Skeletal muscle satellite cell (primary cell): Measurements from ENCODE around the gene PNMA8C.
A peak's percentile ranks its signal among the peaks of the same experiment; 100 is the strongest.
"Not testable (repeated sequence)": the region's sequence is repeated elsewhere in the genome, so short reads cannot be mapped to it uniquely, and the experiment has no call there.

Source experiments
- H3K27me3 ChIP-seq: 2 replicates; pipeline ENCODE4 v1.7.0; 2013; ENCODE audit warnings: low read length; ENCODE audit not compliant: control insufficient read depth, insufficient read depth
- H3K36me3 ChIP-seq: 2 replicates; pipeline ENCODE4 v1.7.0; 2013; ENCODE audit warnings: mild to moderate bottlenecking, control low read depth, low read length; ENCODE audit not compliant: insufficient read depth
- H3K4me1 ChIP-seq: 2 replicates; pipeline ENCODE4 v1.7.0; 2013; ENCODE audit warnings: low read length; ENCODE audit not compliant: control insufficient read depth, insufficient read depth
- H3K4me2 ChIP-seq: 2 replicates; pipeline ENCODE4 v1.7.0; 2013; ENCODE audit warnings: mild to moderate bottlenecking, low read length
- H3K4me3 ChIP-seq: 2 replicates; pipeline ENCODE4 v1.7.0; 2013; ENCODE audit warnings: low read length
- H3K9ac ChIP-seq: 2 replicates; pipeline ENCODE4 v1.7.0; 2013; ENCODE audit warnings: mild to moderate bottlenecking, low read depth, low read length, moderate library complexity
- H3K9me3 ChIP-seq: replicated peaks from 2 replicates; pipeline ENCODE4 v1.7.0; 2013; ENCODE audit warnings: mild to moderate bottlenecking, control low read depth, low read length

Gene PNMA8C

GRCh38 chr19:46384396-46384795, 44.3 kb downstream of the PNMA8C start:
- H3K9ac ChIP-seq, result no peak overlapping the region
- H3K36me3 ChIP-seq, result peaks cover 76% of the 10 kb centered on the region
- H3K27me3 ChIP-seq, result no peaks in the 10 kb centered on the region
- no peak overlapping the region for H3K4me3 ChIP-seq
- no peak overlapping the region for H3K4me2 ChIP-seq
- H3K4me1 ChIP-seq, result no peaks in the 10 kb centered on the region
- no peaks in the 10 kb centered on the region for H3K9me3 ChIP-seq

GRCh38 chr19:46383846-46384245, 44.9 kb downstream of the PNMA8C start:
- H3K9me3 ChIP-seq, result no peaks in the 10 kb centered on the region
- H3K4me3 ChIP-seq, result no peak overlapping the region
- H3K9ac ChIP-seq, result no peak overlapping the region
- peaks cover 77% of the 10 kb centered on the region for H3K36me3 ChIP-seq
- no peaks in the 10 kb centered on the region for H3K27me3 ChIP-seq
- H3K4me2 ChIP-seq, result no peak overlapping the region
- peaks cover under 1% of the 10 kb centered on the region for H3K4me1 ChIP-seq

- no peak overlapping the region for H3K9ac ChIP-seq
- no peak overlapping the region for H3K4me2 ChIP-seq
- H3K9me3 ChIP-seq, result no peaks in the 10 kb centered on the region
- H3K36me3 ChIP-seq, result peaks cover 72% of the 10 kb centered on the region
- no peaks in the 10 kb centered on the region for H3K27me3 ChIP-seq
- H3K4me3 ChIP-seq, result no peak overlapping the region
- H3K4me1 ChIP-seq, result peaks cover 7% of the 10 kb centered on the region
These were observed 45.4 kb downstream of the PNMA8C start for GRCh38 chr19:46383171-46383815.

- peaks cover 63% of the 10 kb centered on the region for H3K36me3 ChIP-seq
- H3K4me1 ChIP-seq, result peaks cover 15% of the 10 kb centered on the region
- H3K4me2 ChIP-seq, result no peak overlapping the region
- H3K4me3 ChIP-seq, result no peak overlapping the region
- H3K9ac ChIP-seq, result no peak overlapping the region
- H3K27me3 ChIP-seq, result no peaks in the 10 kb centered on the region
- no peaks in the 10 kb centered on the region for H3K9me3 ChIP-seq
These were observed 46.9 kb downstream of the PNMA8C start for GRCh38 chr19:46381756-46382345.

- Histone ChIP-seq H3K9me3 (no peaks in the 10 kb centered on the region), H3K36me3 (peaks cover 66% of the 10 kb centered on the region), H3K27me3 (no peaks in the 10 kb centered on the region), H3K4me2 (no peak overlapping the region), H3K4me1 (peaks cover 15% of the 10 kb centered on the region), H3K9ac (no peak overlapping the region), H3K4me3 (no peak overlapping the region)
These were observed 47.4 kb downstream of the PNMA8C start for GRCh38 chr19:46381346-46381745.

- Histone ChIP-seq H3K4me3 (no peak overlapping the region), H3K9me3 (no peaks in the 10 kb centered on the region), H3K27me3 (no peaks in the 10 kb centered on the region), H3K4me2 (no peak overlapping the region), H3K36me3 (peaks cover 67% of the 10 kb centered on the region), H3K4me1 (peaks cover 15% of the 10 kb centered on the region), H3K9ac (no peak overlapping the region)
These were observed 48.0 kb downstream of the PNMA8C start for GRCh38 chr19:46380690-46381089.

GRCh38 chr19:46378268-46378667, 50.5 kb downstream of the PNMA8C start:
- Histone ChIP-seq H3K4me1 (peaks cover 27% of the 10 kb centered on the region), H3K36me3 (peaks cover 51% of the 10 kb centered on the region)

GRCh38 chr19:46376241-46377153, 52.2 kb downstream of the PNMA8C start:
- Histone ChIP-seq H3K36me3 (peaks cover 41% of the 10 kb centered on the region), H3K9ac (no peak overlapping the region), H3K27me3 (no peaks in the 10 kb centered on the region), H3K4me1 (peaks cover 45% of the 10 kb centered on the region), H3K4me3 (no peak overlapping the region), H3K9me3 (no peaks in the 10 kb centered on the region), H3K4me2 (no peak overlapping the region)

More at GRCh38 chr19:46378268-46378667, 50.5 kb downstream of the PNMA8C start:
- Histone ChIP-seq H3K9me3 (no peaks in the 10 kb centered on the region), H3K9ac (peak overlapping the region; percentile 7), H3K4me3 (no peak overlapping the region), H3K4me2 (peak overlapping the region; percentile 50), H3K27me3 (no peaks in the 10 kb centered on the region)

- Histone ChIP-seq H3K36me3 (peaks cover 37% of the 10 kb centered on the region), H3K4me1 (peaks cover 47% of the 10 kb centered on the region)
- H3K9ac ChIP-seq, H3K9me3 ChIP-seq, H3K4me3 ChIP-seq, H3K27me3 ChIP-seq, H3K4me2 ChIP-seq: not testable (repeated sequence)
These were observed 53.2 kb downstream of the PNMA8C start for GRCh38 chr19:46375476-46376067.
